NCI-H2107 treated with DMSO at 0.1 percent for 48 hours (cell line): ENCODE data around the gene NEGR1.

ENCODE experiments used
- DNase-seq: peaks from one replicate; lab custom pipeline; 2025; ENCODE audit not compliant: unreplicated experiment; lab: John Stamatoyannopoulos, UW

Gene NEGR1

DNA sequence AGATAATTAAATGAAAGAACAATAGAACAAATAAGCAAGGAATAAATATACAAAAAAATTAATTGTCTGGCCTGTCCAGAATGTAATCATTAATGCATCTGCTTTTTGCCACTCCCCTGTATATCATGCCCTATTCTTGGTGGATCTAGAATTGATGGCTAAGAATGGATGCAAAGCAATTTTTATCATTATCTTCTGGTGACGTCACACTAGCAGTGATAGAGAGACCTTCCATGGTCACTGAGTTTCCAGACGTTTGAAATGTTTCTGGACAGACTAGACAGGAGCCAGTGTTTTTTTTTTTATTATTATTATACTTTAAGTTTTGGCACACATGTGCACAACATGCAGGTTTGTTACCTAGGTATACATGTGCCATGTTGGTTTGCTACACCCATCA is 563.0 kb downstream of the NEGR1 start:
- DNase-seq = no peak

DNA sequence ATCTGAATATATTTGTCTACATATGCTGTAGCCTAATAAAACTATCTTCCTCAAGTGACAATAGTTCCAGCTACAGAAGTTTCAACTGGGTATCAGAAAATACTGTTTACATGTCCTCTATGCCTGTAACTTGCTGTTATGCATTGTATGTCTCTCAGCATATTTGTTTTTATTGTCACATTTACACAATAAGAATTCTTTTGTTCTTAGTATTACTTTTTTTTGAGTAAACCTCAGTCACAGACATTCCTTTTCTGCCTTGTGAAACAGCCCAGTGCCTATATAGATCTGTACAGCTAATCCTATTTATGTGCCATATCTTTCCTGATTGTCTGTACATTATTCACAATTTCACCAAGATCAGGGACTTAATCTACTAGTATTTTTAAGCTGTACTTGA is 565.2 kb downstream of the NEGR1 start:
- DNase-seq = no peak

DNA sequence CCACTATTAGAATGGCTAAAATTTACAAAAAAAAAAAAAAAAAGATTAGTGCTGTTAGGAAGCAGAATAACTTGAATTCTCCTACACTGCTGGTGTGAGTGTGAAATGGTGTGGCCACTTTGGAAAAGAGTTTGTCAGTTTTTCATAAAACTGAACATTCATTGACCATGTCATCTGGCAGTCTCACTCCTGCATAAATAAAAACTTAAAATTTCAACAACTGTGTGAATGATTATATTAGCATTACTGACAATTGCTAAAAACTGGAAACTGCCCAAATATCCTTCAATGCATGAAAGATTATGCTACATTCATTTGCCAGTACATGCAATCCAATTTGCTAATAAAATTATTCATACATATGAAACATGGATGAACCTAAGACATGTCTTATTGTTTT is 570.9 kb downstream of the NEGR1 start:
- DNase-seq = no peak

DNA sequence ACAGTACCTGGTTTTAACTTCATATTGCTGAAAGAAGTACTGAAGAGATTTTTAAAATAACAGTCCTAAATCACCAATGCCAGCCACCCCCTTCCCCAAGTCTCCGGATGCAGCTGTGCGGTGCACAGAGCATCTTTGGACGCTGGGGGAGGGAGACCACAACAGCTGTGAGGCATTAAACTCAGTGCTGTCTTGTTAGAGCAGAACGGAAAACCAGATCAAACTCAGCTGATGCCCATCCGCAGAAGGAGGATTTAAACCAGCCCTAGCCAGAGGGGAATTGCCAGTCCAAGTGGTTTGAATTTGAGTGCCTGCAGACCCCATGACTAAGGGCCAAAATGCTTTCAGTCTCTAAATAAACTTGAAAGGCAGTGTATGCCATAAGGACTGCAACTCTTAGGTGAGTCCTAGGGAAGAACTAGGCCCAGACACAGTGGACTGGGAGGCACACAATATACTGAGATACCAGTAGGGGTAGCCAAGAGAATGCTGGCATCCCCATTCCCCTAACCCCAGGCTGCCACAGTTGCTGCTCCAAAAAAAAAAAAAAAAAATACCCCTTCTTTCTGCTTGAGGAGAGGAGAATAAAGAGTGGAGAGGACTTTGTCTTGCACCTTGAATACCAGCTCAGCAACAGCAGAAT is 576.2 kb downstream of the NEGR1 start:
- DNase-seq = no peak

DNA sequence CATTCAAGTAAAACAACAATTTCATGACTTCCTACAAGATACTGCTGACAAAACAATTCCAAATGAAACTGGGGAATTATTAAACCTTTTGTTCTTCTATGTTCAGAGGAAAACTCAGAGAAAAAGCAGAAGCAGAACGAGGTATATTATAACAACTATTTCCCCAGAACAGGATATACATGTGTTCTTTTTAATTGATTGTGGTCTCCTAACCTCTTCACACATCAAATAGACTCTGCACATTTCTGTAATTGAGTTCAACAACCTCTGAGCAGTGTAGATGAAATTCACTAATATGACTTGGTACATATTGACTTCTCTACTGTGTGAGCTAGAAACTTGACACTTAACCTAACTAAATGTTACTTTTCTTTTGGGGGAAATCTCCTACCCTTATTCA is 584.2 kb downstream of the NEGR1 start:
- no peak for DNase-seq

DNA sequence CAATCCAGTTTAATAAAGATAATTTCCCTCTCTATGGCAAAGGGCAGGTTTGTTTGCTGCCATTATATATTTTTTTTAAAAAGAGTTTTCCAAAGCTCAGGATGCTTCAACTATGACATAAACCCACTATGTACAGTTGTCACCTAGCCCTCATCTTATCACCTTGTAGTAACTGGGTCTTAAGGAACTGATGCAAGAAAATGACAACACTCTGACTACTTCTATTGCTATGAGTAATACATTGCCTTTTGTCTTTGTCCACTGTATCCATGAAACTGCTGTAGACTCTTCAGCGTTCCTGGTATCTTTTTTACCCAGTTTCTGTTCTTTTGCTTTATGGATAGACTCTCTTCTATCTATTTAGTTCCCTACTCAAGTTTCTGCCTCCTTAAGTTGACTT is 586.5 kb downstream of the NEGR1 start:
- no peak for DNase-seq

DNA sequence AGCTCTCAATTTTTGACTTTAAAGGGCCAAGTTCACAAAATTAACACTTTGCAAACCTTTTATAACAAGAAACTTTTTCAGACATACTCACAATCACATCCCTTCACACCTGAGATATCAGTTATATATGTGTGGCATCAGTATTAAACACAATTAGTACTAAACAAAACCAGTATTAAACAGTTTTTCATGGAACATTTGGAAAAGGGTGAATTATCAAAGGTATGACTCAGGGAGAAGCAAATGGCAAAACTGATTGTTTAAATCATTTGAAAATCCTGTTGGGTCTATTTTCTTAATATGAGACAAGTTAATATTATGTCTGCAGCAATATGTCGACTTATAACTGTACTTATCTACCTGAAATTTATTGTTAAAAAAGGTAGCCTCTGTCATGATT is 587.3 kb downstream of the NEGR1 start:
- DNase-seq = no peak

DNA sequence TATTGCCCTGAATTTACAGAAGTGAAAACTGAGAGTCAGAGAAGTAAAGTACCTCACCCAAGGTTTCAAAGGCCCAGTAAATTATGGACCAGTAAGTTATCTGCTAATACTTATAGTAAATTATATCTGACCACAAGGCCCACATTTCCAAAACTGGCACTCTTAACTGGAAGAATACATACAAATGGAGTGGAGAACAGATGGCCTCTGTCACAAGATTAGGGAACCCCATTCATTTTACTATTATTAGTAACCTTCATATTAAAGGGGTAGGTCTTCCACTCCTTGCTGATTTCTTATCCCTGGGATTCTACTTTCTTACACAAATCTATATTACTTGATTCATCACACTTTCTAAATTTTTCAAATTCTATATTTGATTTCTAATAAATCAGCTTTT is 588.8 kb downstream of the NEGR1 start:
- no peak for DNase-seq

DNA sequence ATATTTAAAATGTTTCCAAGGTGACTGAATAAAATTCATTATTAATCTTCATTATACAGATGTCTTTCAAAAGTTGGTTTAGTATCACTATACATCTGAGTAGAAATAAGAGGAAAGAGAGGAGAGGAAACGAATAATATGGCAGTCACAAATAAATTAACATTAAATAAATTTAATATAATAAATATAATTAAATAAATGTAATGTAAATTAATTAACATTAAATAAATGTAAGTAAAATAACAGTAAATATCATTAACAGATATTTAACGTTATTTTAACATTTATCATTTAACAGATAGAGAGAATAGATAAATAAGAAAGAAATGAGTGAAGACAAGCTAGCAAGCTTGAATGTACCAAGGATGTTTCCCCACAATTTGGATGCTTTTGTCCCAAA is 592.7 kb downstream of the NEGR1 start:
- DNase-seq = no peak

DNA sequence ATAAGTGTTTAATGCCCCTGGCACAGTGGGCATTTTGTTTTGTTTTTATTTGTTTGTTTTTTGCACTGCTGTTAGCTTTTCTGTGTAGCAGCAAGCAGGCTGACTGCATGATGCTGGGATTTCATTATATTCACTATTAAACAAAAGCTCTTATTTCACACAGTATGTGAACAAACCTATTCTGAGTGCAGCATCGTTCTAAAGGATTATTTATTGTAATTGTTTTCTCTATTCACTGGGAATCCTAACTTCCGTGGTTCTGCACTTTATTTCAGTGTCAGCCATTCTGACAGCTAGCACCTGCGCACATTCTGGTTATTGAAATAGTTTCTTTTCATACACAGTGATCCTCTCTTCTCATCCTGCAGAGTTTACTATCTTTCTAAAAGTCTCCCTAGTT is 595.0 kb downstream of the NEGR1 start:
- DNase-seq = no peak

DNA sequence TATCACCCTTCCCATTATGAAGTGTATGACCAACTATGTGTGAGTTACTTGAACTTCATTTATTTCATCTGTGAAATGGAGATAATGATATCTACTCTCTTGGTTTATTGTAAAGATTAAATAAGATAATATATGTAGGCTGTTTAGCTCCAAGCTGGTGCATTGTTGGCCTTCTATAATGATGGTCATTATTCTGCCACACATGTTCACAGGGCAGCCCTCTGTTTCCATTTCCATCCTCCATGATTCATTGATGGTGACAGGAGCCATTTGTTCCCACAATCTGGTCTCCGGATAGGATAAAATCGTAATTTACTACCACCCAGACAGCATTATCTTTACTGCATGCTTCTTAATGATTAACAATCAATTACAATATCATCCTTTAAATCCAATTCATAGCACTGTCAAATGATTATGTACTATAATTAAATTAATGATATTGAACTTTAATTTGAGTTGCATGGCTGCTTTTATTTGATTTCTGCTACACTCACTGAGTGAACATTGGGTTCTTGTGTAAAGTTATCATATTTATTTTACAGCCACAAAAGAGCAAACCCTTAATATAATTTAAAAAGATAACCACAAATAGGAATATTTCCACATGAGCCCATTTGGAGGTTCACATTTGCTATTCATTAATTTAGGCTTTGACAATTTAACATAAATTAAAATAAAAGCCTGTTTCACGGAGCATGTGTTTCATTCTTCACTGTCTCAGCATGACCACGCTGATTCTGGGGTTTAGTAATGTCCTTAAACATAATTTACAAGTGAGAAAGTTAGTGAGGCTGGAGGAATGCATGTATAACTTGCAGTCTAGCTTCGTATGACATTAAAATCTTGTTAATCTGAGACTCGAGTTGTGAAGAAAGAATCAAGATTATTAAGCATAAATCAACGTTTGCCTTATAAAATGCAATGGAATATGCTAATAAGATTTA is 605.1 kb downstream of the NEGR1 start:
- no peak for DNase-seq

DNA sequence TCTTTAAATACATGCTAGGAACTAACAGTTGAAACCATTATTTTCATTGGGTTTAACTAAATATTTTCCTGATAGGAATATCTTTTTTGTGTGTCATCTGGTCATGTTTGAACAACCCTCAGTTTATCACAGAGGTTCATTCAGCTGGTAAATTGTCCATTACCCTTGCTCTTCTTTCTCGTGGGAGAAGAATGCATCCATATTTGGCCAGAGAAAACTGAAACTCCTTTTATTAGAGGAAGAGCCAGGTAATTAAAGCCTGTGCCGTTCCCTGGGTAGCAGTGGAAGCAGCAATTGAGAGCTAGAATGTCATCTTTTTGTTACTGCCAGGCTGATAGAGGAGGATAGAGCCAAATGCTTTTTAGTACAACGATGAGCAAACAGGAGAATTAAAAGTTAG is 614.3 kb downstream of the NEGR1 start:
- no peak for DNase-seq

DNA sequence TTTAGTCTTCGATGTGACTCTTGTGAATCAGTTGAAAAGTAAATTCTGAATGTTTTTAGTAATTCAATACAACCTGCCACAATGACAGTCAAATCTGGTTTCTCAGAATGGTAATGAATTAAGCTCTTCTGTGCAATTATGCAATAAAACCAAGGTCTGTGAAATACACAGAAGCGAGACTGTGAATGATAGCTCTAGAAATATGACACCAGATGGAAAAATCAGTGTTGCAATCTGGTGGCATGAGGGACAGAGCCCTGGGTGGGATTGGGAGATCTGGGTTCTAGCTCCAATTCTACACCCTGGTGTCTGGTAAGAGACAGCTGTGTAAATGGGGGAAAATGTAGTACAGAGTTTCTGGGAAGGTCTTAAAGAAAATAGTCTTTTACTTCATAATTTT is 615.1 kb downstream of the NEGR1 start:
- no peak for DNase-seq

DNA sequence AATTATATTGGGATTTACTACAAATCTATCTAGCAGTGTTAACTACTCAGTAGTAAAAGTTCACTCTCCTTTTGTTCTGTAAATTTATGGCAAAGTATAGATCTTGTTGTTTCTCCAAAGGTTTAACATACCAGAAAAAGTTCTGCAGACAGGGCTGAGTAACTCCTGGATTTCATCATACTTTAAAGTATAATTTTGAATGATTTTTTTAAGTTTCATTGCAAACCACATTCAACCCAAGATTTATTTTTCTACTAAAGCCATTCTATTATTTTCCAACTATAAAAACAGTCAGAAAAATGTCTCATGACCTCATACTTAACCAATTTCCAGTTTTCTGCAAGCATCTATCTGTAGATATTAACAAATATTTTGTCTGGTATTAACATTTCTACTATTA is 615.7 kb downstream of the NEGR1 start:
- DNase-seq = no peak

DNA sequence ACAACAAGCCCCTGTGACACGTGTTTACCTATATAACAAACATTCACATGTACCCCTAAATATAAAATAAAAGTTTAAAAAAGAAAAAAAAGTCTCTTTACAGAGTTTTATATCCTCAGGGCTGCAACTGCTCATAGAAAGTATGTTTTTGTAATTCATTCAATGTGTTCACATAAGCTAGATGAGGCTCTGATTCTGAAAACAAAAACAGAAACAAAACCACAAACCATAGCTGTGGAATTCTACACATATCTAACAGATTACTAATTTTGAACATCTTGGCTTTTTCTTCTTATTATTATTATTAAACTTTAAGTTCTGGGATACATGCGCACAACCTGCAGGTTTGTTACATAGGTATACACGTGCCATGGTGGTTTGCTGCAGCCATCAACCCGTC is 621.9 kb downstream of the NEGR1 start:
- no peak for DNase-seq

DNA sequence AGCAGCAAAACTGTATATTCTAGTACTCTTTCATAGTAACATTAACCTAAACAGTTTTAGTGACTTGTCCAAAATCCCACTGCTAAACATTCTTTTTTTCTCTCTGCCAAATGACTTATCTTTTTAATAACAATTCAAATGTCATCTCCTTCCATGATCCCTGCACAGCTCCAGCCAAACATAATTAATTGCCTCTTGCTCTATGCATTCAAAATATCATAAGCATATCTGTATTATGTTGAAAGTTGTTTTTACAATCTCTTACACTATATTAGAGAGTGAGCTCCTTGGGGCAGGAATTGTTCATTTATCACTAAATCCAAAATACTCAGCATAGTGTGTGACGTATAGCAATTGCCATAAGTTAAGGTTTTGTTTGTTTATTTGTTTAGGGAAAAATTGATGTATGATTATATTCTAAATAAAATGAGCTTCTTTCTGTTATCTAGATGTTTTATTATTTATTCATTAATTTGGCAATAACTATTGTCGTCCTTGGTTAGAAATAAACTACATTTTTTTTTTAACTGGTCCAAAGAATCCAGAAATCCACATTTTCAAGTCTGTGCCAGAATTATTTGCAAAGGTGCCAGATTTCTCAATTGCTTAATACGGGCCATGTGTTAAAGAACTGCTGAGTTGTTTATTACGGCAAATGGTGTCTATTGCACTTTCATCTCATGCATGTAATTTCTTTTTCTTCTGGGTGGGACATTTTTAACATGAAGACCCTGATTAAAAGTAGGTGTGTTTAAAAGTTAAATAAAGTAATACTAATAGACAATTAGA is 624.3 kb downstream of the NEGR1 start:
- no peak for DNase-seq

DNA sequence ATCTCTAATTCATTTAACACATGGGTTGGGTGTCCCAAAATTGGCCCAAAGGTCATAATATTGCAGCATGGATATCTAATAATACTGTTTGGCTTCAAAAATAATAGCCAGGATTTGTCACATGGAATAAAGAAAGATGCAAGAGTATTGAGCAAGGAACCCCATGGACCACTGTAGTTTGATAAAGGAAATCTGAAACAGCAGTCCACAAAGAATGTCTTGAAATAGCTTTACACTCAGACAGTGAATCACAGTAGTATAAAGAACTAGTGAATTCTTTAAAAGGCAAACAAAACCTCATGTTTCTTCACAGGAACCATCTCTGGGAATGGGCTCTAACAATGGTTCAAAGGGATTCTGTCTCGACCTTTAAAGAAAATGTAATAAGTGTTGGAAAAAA is 625.4 kb downstream of the NEGR1 start:
- no peak for DNase-seq

DNA sequence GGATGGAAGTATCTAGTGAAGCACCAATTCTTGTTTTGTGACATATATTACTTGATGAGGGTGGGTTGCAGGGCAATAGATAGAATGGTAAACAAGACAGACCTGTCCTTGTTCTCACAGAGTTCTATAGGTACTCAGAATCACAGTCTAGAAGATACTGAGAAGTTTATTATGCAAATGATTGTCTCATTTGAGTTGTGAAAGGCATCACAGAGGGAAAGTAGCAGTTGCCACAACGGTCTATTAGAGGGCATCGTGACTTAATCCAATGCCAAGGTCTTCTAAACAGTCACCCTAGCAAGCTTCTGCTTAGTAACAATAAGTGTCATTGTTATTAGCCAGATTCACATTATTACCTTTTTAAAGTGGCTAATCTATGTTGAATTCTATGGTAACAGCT is 626.7 kb downstream of the NEGR1 start:
- DNase-seq = no peak

DNA sequence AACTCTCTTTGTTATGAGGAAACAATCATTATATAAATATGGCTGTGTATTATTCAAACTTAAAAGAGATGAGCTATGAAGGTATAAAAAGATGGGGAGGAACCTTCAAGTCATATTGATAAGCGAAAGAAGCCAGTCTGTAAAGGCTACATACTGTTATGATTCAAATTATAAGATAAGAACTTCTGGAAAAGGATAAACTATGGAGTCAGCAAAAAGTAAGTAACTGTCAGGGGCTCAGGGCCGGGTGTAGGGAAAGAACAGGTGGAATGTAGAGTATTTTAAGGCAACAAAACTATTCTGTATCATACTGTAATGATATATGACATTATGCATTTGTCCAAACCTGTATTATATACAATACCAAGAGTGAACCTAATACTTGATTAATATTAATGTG is 628.4 kb downstream of the NEGR1 start:
- DNase-seq = no peak

DNA sequence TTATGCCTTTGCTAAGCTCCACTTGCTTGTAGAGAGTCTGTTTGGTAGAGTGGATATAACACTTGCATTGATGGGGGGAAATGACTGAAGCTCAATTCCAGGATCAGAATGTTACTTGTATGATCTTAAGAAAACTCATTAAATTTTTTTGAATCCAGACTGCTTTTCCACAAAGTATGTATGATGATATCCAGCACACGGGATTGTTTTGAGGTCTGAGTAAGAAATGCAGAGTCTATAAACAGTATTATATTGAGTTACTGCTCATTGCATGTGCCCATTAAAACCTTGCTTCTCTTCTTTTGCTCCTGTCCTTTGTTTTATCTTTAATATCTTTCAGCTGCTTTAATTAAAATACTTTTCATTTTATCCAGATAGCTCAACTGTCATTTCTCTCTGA is 631.1 kb downstream of the NEGR1 start:
- no peak for DNase-seq

DNA sequence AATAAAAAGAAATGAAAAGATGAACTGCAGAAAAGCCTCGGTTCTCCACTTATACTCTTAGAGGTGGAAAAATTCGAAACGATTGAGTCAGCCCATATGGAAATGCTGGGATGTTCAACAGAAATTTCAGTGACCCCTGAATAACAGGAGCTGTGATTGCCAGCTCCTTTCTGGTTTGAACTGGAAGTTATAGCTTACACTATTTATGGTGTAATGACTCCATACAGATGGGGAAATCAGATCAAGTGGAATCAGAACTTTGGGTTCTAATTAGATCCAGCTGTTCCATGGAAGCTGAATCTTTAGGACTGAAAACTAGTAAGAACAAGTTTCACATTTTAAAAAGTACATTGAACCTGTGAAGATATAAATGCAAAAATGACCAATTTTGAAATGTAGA is 632.2 kb downstream of the NEGR1 start:
- no peak for DNase-seq

DNA sequence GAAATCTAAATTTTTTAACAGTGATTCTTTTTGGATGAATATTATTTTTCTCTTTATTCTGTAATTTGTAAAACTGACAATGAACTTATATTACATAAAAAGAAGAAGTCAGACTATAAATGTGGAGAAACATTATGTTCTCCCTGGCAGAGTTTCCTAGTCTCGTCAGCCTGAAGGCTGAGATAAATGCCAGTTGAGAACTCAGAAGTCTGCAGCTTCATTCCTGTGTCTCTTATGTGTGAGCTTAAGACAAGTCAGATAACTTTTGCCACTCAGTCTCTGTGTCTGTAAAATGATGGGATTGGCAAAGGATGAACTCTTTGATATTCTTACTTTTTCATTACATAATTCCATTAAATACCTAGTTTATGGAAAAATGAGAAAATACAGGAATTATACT is 632.7 kb downstream of the NEGR1 start:
- no peak for DNase-seq
